Left renal cortex interstitium (tissue), 4 donors: ENCODE measurements around the gene SDF4. TPM values are rescaled to one million over a fixed set of nuclear protein-coding genes. Genes with fewer than 3 reads are reported as not detected.
"Not testable (repeated sequence)": the region's sequence is repeated elsewhere in the genome, so short reads cannot be mapped to it uniquely, and the experiment has no call there.

Experiments used
- DNase-seq, 4 donors: peaks; one replicate each; pipeline ENCODE4 v3.0.0-alpha.2; 2013; ENCODE audit warnings: low read depth in 4 of 4, low spot score in 2 of 4, missing footprints in 1 of 4
- polyA plus RNA-seq, 4 donors: library from polyadenylated mRNA; unstranded; fragments of 120-200 nt; gene quantifications; one replicate each; pipeline ENCODE4 v1.2.1, GENCODE V29; 2013; ENCODE audit not compliant: insufficient read length in 4 of 4

Gene SDF4
- polyA plus RNA-seq, 4 donors: 115 to 144 (median 130) TPM

DNA sequence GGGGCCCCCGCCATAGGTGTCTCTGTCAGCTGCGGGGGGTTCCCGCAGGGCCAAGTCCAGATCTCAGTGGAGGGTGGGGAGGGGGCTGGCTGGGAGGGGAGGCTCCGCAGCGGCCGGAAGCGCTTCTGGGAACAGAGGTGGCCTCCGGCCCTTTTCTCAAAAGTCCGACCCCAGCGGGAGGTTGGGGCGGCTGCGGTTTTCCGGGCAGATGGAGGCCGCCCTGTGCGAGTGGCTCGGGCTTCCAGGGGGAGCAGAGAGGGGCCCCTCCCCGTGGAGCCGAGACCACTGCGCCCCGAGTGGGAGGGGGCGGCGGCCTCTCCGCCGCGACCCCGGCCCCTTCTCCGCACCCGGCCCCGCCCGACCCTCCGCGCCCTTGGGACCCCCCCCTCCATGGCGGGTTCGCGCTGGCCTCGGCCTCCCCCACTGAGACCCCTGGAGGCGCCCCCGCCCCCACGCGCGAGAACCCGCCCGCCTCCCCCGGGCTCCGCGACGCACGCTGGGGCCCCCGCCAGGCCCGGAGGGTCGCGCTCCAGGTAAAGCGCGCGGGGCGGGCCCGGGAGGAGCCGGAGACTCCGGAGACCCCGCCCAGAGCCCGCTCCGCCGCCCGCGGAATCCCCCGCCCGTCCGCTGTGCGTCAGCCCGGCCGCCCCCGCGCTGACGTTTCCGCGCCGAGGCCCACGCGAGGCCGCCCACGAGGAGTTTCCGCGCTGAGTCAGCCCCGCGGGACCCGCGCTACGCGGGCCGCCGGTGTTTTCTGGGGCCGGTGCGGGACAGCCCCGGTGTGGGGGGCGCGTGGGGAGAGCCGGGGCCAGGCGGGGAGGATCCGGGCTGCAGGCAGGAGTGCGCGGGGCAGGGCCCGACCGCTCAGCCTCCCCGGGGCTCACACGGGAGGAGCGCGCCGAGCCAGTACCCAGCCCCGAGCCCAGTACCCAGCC lies 30.7 kb downstream of the SDF4 start:
- no peak for DNase-seq

DNA sequence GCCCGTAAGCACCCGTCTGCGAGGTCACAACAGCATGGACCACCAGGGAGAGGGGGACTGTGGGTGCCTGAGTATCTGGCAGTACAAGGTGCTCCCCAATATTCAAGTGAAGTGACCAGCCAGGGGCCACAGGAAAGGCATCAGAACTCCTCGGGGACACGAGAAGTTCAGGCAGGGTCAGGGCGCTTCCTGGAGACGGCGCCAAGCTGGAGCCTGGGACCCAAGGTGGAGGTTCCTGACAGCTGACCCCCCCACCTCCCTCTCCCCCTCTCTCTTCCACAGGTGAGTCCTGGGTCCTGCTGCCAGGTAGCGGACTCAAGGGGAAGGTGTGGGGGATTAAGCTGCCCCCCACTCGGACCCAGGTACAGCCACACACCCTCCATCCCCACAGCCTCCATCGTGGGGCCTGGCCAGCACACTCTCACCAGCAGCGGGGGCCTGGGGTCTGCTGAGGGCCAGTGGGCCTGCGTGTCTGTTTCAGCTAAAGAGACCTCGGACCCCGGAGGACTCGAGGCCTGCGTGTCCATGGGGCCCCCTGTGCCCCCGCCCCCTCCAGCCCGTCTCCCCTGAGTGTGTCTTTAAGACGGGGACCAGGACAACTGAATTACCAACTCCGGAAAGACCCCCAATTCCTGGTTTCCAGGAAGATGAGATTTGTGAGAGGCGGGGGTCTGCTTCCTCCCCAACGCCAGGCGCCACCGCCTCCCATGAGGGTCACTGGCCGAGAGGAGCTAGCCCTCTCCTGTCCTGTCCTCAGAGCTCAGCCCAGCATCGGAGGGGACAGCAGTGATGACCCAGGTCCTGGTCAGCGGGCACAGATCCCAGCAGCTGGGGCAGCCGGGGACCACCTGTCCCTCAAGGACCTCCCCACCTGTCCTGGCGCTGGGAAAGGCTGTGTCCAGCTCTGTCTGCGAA lies 31.6 kb downstream of the SDF4 start:
- no peak for DNase-seq

DNA sequence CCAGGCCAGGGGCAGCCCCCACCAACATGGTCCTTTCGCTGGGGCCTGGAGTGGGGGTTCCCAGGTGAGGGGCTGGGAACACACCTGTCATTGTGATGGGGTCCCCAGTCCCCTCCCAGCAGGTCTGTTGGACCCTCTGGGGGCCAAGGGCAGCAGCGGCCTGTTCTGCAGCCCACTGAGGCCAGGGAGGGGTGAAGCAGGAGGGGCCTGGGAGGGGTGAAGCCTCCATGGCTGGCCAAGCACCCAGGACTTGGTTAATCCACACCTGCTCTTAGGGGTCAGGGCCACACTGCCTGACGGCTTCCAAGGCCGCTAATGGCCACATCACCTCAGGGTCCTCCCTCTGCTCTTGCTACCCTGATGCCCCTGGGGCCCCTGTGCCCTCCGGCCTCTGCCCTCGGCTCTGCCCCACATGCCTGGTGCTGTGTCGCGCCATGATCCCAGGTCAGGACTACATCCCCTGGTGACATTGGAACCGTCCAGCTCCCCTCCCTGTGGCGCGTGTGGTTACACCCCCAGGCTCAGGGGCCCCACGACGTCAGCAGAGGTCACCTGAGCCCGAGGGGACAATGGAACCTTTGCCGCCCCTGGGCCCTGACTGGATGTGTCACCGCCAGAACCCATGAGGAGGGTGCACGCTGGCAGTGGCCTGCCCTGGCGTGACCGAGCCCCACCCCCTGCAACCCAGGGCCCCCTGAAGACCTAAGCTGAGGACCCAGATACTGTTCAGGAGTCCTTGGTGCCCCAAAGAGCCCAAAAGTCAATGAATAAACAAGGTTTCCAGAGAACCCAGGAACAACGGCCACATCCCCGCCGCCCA lies 32.5 kb downstream of the SDF4 start:
- DNase-seq: no peak

GRCh38 chr1:1198423-1199140 lies 33.2 kb downstream of the SDF4 start:
- DNase-seq: no peak

DNA sequence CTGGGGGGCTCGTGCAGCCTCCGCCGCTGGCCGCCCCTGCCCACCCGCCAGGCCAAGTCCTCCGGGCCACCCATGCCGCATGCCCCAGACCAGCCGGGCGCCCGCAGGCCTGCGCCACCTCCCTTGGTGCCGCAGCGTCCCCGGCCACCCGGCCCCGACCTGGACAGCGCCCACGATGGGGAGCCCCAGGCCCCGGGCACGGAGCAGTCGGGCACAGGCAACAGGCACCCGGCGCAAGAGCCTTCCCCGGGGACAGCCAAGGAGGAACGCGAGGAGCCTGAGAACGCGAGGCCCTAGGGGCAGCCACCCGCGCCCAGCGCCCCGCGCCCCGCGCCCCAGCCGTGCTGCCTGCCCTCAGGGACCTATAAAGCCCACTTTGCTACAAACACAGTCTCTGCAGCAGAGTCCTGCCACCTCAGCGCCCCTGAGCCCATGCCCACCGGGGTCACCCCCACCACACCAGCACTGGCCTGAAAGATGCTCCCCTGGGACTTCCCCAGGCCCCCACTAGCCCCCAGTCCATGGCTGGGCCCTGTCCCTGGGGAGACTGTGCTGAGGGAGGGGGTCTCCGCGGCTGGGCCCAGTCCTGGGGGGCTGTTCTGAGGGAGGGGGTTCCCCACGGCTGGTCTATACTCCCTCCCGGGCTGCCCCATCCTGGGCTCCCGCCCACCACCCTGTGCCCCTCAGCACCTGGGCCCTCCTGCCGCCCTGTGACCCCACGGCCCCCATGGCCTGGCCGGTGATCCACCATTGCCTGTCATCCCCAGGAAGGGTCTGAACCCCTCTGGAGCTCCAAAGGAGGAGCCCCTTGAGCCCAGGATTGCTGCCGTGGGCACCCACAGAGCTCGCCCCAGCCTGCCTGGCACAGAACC lies 34.0 kb downstream of the SDF4 start:
- no peak for DNase-seq

- DNase-seq: no peak
These were observed 34.7 kb downstream of the SDF4 start for GRCh38 chr1:1197188-1197500.

DNA sequence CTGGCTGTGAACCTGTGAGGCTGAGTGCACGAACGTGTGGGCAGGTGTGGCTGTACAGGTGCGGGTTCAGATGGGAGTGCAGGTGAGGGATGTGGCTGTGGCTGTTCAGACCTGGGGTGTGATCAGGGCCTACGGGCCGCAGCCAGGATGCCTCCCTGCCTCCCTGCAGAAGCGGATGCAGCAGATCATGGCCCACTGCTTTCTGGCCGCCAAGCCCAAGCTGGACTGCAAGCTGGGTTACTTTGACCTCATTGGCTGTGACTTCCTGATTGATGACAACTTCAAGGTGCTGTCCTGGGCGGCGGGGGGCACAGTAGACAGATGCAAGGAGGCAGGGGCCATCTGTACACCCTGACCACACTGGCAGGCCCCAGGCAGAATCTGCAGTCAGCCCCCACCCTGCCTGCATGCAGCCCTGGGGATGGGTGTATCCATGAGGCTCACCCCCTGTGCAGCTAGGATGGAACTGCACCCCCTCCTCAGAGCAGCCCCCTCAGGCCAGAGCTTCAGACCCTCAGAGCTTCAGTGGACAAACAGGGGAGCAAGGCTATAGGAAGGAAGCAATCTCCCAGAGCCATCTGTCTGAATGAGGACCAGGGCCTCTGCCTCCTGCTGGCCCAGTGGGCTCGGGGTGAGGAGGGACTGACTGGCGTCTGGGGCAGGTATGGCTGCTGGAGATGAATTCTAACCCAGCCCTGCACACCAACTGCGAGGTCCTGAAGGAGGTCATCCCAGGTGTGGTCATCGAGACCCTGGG lies 35.2 kb downstream of the SDF4 start:
- no peak for DNase-seq

GRCh38 chr1:1195726-1196125 lies 36.1 kb downstream of the SDF4 start:
- not testable (repeated sequence) for DNase-seq

GRCh38 chr1:1194723-1195122 lies 37.1 kb downstream of the SDF4 start:
- no peak for DNase-seq

DNA sequence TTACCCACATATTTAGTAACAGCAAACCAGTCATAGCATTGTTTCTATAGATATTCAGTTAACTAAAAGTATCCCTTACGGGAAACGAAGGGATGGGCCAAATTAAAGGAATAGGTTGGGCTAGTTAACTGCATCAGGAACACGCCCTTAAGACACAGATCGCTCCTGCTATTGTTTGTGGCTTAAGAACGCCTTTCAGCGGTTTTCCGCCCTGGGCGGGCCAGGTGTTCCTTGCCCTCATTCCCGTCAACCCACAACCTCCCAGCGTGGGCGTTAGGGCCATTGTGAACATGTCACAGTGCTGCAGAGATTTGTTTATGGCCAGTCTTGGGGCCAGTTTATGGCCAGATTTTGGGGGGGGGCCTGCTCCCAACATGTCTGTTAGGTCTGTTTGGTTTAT lies 40.1 kb downstream of the SDF4 start:
- no peak for DNase-seq

GRCh38 chr1:1189111-1189510 lies 42.7 kb downstream of the SDF4 start:
- no peak for DNase-seq

DNA sequence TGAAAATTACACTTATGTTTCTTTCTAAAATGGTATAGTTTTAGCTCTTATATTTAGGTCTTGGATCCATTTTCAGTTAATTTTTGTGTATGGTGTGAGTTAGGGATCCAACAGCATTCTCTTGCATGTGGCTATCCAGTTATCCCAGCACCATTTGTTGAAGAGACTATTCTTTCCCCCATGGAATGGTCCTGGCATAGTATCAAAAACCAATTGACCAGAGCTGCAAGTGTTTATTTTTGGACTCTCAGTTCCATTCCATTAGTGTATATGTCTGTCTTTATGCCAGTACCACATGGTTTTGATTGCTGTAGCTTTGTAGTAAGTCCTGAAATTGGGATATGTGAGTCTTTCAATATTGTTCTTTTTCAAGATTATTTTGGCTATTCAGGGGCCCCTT lies 43.9 kb downstream of the SDF4 start:
- no peak for DNase-seq

- DNase-seq: no peak
These were observed 46.6 kb downstream of the SDF4 start for GRCh38 chr1:1185101-1185765.

- no peak for DNase-seq
These were observed 47.7 kb downstream of the SDF4 start for GRCh38 chr1:1183833-1184775.

DNA sequence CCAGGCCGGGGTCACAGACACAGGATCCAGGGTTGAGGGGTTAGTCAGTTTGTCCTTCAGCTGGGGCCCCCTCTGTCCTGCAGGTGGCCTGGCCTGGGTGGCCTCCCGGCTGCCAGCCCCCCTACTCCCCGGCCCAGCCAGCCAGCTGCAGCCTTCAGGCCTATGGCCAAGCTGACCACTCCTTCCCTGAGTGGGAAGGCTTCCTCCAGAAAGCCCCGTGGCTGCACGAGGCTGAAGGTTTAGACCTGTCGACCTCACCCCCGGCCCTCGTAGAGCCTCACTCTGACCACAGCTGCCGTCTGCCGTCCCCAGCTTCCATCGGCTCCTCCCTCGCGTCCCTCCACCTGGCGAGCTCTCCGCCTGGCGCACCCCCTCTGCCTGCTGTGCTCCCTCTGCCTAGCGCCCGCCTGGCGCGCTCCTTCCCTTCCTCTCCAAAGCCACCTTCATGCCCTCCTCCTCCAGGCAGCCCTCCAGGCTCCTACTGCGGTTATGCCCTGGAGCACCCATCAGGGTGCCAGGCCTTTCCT lies 48.5 kb downstream of the SDF4 start:
- no peak for DNase-seq

DNA sequence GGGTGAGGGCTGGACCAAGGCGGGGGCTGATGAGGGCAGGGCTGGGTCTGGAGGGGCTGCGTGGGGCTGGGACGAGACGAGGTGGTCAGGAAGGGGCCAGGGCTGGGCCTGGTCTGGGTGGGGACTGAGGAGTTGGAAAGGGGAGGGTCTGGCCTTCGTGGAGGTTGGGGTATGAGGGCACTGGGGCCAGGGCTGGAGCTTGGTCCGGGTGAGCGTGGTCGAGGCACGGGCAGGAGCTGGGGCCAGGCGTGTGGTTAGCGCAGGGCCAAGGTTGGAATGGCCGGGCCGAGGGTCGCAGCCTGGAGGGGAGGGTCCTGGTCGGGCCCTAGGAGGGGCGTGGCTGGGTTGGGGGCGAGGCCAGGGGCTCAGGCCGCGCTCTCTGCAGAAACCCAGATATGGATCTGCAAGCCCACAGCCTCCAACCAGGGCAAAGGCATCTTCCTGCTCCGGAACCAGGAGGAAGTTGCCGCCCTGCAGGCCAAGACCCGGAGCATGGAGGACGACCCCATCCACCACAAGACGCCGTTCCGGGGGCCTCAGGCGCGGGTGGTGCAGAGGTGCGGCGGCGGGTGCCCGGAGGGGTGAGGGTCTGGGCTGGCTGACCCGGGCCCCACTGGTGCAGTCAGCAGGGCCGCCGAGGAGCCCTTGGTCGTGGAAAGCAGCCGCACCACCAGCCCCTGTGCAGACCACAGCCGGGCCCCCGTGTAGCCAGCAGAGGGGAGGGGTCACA lies 49.1 kb downstream of the SDF4 start:
- DNase-seq: no peak
